ENCODE results near the gene TTC28. TPM values are rescaled to one million over a fixed set of nuclear protein-coding genes. Genes with fewer than 3 reads are reported as not detected.

The TTC28 gene
- polyA plus RNA-seq, 1 donor from 2014 or later: 14.8 TPM

DNA sequence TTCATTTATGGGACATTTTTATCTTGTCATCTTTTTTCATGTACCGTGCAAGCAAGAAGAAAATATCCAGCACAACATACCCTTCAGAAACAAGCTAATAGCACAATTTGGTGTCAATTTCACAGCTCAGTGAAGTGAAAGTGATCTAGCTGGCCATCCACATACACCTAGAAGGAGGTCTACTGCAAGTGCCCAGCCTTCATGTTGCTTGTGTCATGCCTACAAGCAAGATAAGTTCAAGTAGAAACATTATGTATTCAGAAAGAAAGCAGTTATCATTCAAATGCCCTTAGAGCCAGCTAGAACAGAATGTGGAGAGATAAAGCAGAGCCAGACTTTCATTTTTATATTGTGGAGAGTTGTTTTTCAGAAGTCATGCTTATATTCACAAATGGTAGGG lies 434.9 kb downstream of the TTC28 start:
- H2AFZ ChIP-seq (ENCODE audit: low read depth, low read length): no peak overlapping the region
- H3F3A ChIP-seq (ENCODE audit: insufficient read depth, low read length, poor library complexity, severe bottlenecking): no peaks in the 10 kb centered on the region
- no peaks in the 10 kb centered on the region for H3K9me2 ChIP-seq (ENCODE audit: insufficient read depth, low read length)
- H3K9me3 ChIP-seq (ENCODE audit: low read length): no peaks in the 10 kb centered on the region
- H3K4me3 ChIP-seq (ENCODE audit: low read length): peak overlapping the region; percentile 43
- no peaks in the 10 kb centered on the region for H3K79me2 ChIP-seq (replicated peaks; ENCODE audit: insufficient read depth, low read length)
- TF ChIP-seq POLR2AphosphoS5 (IDR thresholded peaks at IDR 0.05) (peak; percentile 45), MXI1 (conservative IDR thresholded peaks at IDR 0.05; ENCODE audit: poor library complexity, severe bottlenecking) (no peak), SMC3 (conservative IDR thresholded peaks at IDR 0.05; ENCODE audit: poor library complexity) (no peak), EP300 (conservative IDR thresholded peaks at IDR 0.05; ENCODE audit: poor library complexity, severe bottlenecking) (peak; percentile 15), RAD21 (conservative IDR thresholded peaks at IDR 0.05) (no peak), EZH2 (IDR thresholded peaks at IDR 0.05; ENCODE audit: borderline replicate concordance, insufficient read depth, low read length, poor library complexity, severe bottlenecking) (no peak), TAF1 (IDR thresholded peaks at IDR 0.05; ENCODE audit: low read depth) (no peak)
- TF ChIP-seq, protein P1, sequence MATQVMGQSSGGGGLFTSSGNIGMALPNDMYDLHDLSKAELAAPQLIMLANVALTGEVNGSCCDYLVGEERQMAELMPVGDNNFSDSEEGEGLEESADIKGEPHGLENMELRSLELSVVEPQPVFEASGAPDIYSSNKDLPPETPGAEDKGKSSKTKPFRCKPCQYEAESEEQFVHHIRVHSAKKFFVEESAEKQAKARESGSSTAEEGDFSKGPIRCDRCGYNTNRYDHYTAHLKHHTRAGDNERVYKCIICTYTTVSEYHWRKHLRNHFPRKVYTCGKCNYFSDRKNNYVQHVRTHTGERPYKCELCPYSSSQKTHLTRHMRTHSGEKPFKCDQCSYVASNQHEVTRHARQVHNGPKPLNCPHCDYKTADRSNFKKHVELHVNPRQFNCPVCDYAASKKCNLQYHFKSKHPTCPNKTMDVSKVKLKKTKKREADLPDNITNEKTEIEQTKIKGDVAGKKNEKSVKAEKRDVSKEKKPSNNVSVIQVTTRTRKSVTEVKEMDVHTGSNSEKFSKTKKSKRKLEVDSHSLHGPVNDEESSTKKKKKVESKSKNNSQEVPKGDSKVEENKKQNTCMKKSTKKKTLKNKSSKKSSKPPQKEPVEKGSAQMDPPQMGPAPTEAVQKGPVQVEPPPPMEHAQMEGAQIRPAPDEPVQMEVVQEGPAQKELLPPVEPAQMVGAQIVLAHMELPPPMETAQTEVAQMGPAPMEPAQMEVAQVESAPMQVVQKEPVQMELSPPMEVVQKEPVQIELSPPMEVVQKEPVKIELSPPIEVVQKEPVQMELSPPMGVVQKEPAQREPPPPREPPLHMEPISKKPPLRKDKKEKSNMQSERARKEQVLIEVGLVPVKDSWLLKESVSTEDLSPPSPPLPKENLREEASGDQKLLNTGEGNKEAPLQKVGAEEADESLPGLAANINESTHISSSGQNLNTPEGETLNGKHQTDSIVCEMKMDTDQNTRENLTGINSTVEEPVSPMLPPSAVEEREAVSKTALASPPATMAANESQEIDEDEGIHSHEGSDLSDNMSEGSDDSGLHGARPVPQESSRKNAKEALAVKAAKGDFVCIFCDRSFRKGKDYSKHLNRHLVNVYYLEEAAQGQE (IDR thresholded peaks at IDR 0.05; ENCODE audit: borderline replicate concordance): no peak
- TF ChIP-seq, protein P2, sequence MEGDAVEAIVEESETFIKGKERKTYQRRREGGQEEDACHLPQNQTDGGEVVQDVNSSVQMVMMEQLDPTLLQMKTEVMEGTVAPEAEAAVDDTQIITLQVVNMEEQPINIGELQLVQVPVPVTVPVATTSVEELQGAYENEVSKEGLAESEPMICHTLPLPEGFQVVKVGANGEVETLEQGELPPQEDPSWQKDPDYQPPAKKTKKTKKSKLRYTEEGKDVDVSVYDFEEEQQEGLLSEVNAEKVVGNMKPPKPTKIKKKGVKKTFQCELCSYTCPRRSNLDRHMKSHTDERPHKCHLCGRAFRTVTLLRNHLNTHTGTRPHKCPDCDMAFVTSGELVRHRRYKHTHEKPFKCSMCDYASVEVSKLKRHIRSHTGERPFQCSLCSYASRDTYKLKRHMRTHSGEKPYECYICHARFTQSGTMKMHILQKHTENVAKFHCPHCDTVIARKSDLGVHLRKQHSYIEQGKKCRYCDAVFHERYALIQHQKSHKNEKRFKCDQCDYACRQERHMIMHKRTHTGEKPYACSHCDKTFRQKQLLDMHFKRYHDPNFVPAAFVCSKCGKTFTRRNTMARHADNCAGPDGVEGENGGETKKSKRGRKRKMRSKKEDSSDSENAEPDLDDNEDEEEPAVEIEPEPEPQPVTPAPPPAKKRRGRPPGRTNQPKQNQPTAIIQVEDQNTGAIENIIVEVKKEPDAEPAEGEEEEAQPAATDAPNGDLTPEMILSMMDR (IDR thresholded peaks at IDR 0.05; ENCODE audit: poor library complexity, severe bottlenecking): no peak
- H3K9ac ChIP-seq (ENCODE audit: low read length): peak overlapping the region; percentile 10
- H3K4me2 ChIP-seq (ENCODE audit: low read length): peak overlapping the region; percentile 44
- no peaks in the 10 kb centered on the region for H3K36me3 ChIP-seq (ENCODE audit: insufficient read depth, low read length)
- no peaks in the 10 kb centered on the region for H4K20me1 ChIP-seq (ENCODE audit: insufficient read depth)
- H3K27ac ChIP-seq (ENCODE audit: low read length): peak overlapping the region; percentile 62
- H3K27me3 ChIP-seq (ENCODE audit: insufficient read depth, low read depth, low read length): no peaks in the 10 kb centered on the region

DNA sequence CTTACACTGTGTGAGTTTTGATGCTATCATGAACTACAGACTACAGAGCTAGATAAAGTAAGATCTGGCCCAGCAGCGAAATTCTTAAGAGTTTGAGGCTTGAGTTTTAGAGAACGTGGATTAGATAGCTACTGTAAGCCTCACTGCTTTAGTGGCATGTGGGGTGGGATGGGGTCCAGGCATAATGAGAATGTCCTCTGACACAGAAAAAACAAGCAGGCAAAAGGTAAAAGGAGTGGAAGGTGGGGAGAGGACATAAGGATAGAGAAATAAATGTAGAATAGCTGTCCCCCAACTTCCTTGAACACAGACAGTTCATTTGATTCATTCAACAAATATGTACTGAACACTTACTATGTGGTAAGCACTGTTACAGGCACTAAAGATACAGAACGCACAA lies 436.1 kb downstream of the TTC28 start:
- H3K9me2 ChIP-seq (ENCODE audit: insufficient read depth, low read length): no peaks in the 10 kb centered on the region
- no peaks in the 10 kb centered on the region for H3K9me3 ChIP-seq (ENCODE audit: low read length)
- H3K27me3 ChIP-seq (ENCODE audit: insufficient read depth, low read depth, low read length): no peaks in the 10 kb centered on the region
- H3K27ac ChIP-seq (ENCODE audit: low read length): peak overlapping the region; percentile 62
- H3F3A ChIP-seq (ENCODE audit: insufficient read depth, low read length, poor library complexity, severe bottlenecking): no peaks in the 10 kb centered on the region
- no peak overlapping the region for H3K4me3 ChIP-seq (ENCODE audit: low read length)
- no peaks in the 10 kb centered on the region for H3K79me2 ChIP-seq (replicated peaks; ENCODE audit: insufficient read depth, low read length)
- H3K4me2 ChIP-seq (ENCODE audit: low read length): no peak overlapping the region
- no peaks in the 10 kb centered on the region for H4K20me1 ChIP-seq (ENCODE audit: insufficient read depth)
- no peak for TF ChIP-seq TAF1 (IDR thresholded peaks at IDR 0.05; ENCODE audit: low read depth)
- TF ChIP-seq EZH2 (IDR thresholded peaks at IDR 0.05; ENCODE audit: borderline replicate concordance, insufficient read depth, low read length, poor library complexity, severe bottlenecking): no peak
- TF ChIP-seq, protein P1 (IDR thresholded peaks at IDR 0.05; ENCODE audit: borderline replicate concordance): no peak
- no peak for TF ChIP-seq MXI1 (conservative IDR thresholded peaks at IDR 0.05; ENCODE audit: poor library complexity, severe bottlenecking)
- no peak for TF ChIP-seq EP300 (conservative IDR thresholded peaks at IDR 0.05; ENCODE audit: poor library complexity, severe bottlenecking)
- TF ChIP-seq, protein P2 (IDR thresholded peaks at IDR 0.05; ENCODE audit: poor library complexity, severe bottlenecking): no peak
- TF ChIP-seq POLR2AphosphoS5 (IDR thresholded peaks at IDR 0.05): no peak
- TF ChIP-seq SMC3 (conservative IDR thresholded peaks at IDR 0.05; ENCODE audit: poor library complexity): no peak
- no peak for TF ChIP-seq RAD21 (conservative IDR thresholded peaks at IDR 0.05)
- no peak overlapping the region for H3K9ac ChIP-seq (ENCODE audit: low read length)
- no peaks in the 10 kb centered on the region for H3K36me3 ChIP-seq (ENCODE audit: insufficient read depth, low read length)
- no peak overlapping the region for H2AFZ ChIP-seq (ENCODE audit: low read depth, low read length)

Data from neural cell (in vitro differentiated cells).